NCI-H748 (cell line): ENCODE measurements around the gene SUN2.

Experiments used
- DNase-seq: peaks from one replicate; lab custom pipeline; 2025; ENCODE audit not compliant: unreplicated experiment; lab: John Stamatoyannopoulos, UW

SUN2 gene

GRCh38 chr22:38737302-38738060 is 18.3 kb downstream of the SUN2 start:
- no peak for DNase-seq

- DNase-seq: no peak
These were observed 19.6 kb downstream of the SUN2 start for GRCh38 chr22:38736257-38736570.

GRCh38 chr22:38735465-38736256 is 20.1 kb downstream of the SUN2 start:
- DNase-seq: no peak

- no peak for DNase-seq
These were observed 20.7 kb downstream of the SUN2 start for GRCh38 chr22:38735126-38735464.

- no peak for DNase-seq
These were observed 21.2 kb downstream of the SUN2 start for GRCh38 chr22:38734421-38735100.

- DNase-seq: no peak
These were observed 21.9 kb downstream of the SUN2 start for GRCh38 chr22:38733724-38734381.

GRCh38 chr22:38733329-38733723 is 22.5 kb downstream of the SUN2 start:
- peak; percentile 6 for DNase-seq

- no peak for DNase-seq
These were observed 23.5 kb downstream of the SUN2 start for GRCh38 chr22:38732251-38732815.

- no peak for DNase-seq
These were observed 24.1 kb downstream of the SUN2 start for GRCh38 chr22:38731703-38732161.

- DNase-seq: no peak
These were observed 25.4 kb downstream of the SUN2 start for GRCh38 chr22:38730411-38730871.

- no peak for DNase-seq
These were observed 25.9 kb downstream of the SUN2 start for GRCh38 chr22:38729946-38730345.

- no peak for DNase-seq
These were observed 26.7 kb downstream of the SUN2 start for GRCh38 chr22:38728871-38729796.

- no peak for DNase-seq
These were observed 28.0 kb downstream of the SUN2 start for GRCh38 chr22:38727530-38728451.

GRCh38 chr22:38727123-38727522 is 28.7 kb downstream of the SUN2 start:
- DNase-seq: no peak

GRCh38 chr22:38725900-38726655 is 29.7 kb downstream of the SUN2 start:
- no peak for DNase-seq

- peak; percentile 12 for DNase-seq
These were observed 30.7 kb downstream of the SUN2 start for GRCh38 chr22:38724926-38725571.

- no peak for DNase-seq
These were observed 31.6 kb downstream of the SUN2 start for GRCh38 chr22:38724176-38724575.

- no peak for DNase-seq
These were observed 34.2 kb downstream of the SUN2 start for GRCh38 chr22:38721551-38721950.
